ENCODE results near the gene AGPAT3.

DNA sequence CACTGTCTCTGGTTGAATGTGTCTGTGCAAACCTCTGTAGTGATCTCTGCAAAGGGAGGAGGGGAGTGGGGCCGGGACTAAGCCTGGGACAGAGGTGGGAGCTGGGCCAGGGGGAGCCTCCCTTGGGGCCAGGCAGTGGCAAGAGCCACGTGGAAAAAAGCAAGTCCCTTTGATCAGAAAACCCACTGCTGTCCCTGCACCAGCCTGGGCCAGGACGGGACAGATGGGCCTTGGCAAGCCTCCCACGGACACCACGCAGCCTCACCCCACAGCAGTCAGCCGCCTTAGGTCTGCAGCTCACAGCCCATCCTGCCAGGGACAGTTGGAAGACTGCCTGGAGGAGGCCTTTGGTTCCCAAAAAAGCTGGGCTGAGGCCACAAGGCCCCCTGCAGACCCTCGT is 135.3 kb downstream of the AGPAT3 start:
- TF ChIP-seq, protein P1, sequence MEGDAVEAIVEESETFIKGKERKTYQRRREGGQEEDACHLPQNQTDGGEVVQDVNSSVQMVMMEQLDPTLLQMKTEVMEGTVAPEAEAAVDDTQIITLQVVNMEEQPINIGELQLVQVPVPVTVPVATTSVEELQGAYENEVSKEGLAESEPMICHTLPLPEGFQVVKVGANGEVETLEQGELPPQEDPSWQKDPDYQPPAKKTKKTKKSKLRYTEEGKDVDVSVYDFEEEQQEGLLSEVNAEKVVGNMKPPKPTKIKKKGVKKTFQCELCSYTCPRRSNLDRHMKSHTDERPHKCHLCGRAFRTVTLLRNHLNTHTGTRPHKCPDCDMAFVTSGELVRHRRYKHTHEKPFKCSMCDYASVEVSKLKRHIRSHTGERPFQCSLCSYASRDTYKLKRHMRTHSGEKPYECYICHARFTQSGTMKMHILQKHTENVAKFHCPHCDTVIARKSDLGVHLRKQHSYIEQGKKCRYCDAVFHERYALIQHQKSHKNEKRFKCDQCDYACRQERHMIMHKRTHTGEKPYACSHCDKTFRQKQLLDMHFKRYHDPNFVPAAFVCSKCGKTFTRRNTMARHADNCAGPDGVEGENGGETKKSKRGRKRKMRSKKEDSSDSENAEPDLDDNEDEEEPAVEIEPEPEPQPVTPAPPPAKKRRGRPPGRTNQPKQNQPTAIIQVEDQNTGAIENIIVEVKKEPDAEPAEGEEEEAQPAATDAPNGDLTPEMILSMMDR (conservative IDR thresholded peaks at IDR 0.05 in 1 of 2, IDR thresholded peaks at IDR 0.05 in 1 of 2; ENCODE audit: low read depth in 1 of 2, low read length in 2 of 2) = no peak
- TF ChIP-seq EZH2 (IDR thresholded peaks at IDR 0.05; ENCODE audit: low read length, missing control alignments) = no peak
